ENCODE measurements around the gene POGK. TPM values are rescaled to one million over a fixed set of nuclear protein-coding genes. Genes with fewer than 3 reads are reported as not detected.
"Not testable (repeated sequence)": the region's sequence is repeated elsewhere in the genome, so short reads cannot be mapped to it uniquely, and the experiment has no call there.

POGK gene
- polyA plus RNA-seq, 3 donors = 10.6 to 13.0 (median 10.9) TPM

GRCh38 chr1:166822385-166822784 is 16.9 kb upstream of the POGK start:
- no peaks in the 10 kb centered on the region for H3K79me2 ChIP-seq (ENCODE audit: insufficient read depth, low read length)
- no peak overlapping the region for H3K4me2 ChIP-seq (replicated peaks; ENCODE audit: extremely low read depth, low read length, poor library complexity, severe bottlenecking)
- Mint-ChIP-seq H3K27me3 (ENCODE audit: low read depth in 3 of 3) (peaks cover 1 to 2% (median 2%) of the 10 kb centered on the region in 3 donors), H3K36me3 (no peaks in the 10 kb centered on the region), H3K4me3 (no peak overlapping the region), H3K9me3 (peaks cover 10 to 25% (median 19%) of the 10 kb centered on the region in 7 donors), H3K27ac (no peak overlapping the region), H3K4me1 (no peaks in the 10 kb centered on the region)
- TF ChIP-seq CTCF (IDR thresholded peaks at IDR 0.05) = peak; percentile 30
- H3K27ac ChIP-seq (ENCODE audit: low read depth in 1 of 2, low read length in 2 of 2) = no peak overlapping the region
- intact Hi-C loops (cut with micrococcal nuclease) = no loop called here
- no peaks in the 10 kb centered on the region for H3K4me1 ChIP-seq (ENCODE audit: control insufficient read depth in 1 of 2, insufficient read depth in 2 of 2, low read length in 2 of 2)
- no peak overlapping the region for H3K4me3 ChIP-seq (replicated peaks in 1 of 3; ENCODE audit: low read depth in 2 of 3, low read length in 3 of 3)
- no peaks in the 10 kb centered on the region for H4K20me1 ChIP-seq (ENCODE audit: insufficient read depth, low read length)
- no peak overlapping the region for H2AFZ ChIP-seq (ENCODE audit: insufficient read depth, low read depth, low read length, poor library complexity, severe bottlenecking)
- DNase-seq = no peak
- H3K36me3 ChIP-seq (replicated peaks in 1 of 2; ENCODE audit: control insufficient read depth in 1 of 2, insufficient read depth in 2 of 2, low read length in 2 of 2) = no peaks in the 10 kb centered on the region
- WGBS (ENCODE audit: insufficient coverage) = 95% methylated on average over 3 of the region's 7 CpGs
- no peaks in the 10 kb centered on the region for H3K27me3 ChIP-seq (ENCODE audit: control insufficient read depth in 2 of 2, insufficient read depth in 2 of 2, low read length in 2 of 2)
- H3K9ac ChIP-seq (ENCODE audit: insufficient read depth, low read length, poor library complexity, severe bottlenecking) = no peak overlapping the region
- peaks cover 0 to 18% of the 10 kb centered on the region in 2 donors for H3K9me3 ChIP-seq (replicated peaks in 1 of 2; ENCODE audit: control insufficient read depth in 1 of 2, insufficient read depth in 1 of 2, low read length in 2 of 2)

DNA sequence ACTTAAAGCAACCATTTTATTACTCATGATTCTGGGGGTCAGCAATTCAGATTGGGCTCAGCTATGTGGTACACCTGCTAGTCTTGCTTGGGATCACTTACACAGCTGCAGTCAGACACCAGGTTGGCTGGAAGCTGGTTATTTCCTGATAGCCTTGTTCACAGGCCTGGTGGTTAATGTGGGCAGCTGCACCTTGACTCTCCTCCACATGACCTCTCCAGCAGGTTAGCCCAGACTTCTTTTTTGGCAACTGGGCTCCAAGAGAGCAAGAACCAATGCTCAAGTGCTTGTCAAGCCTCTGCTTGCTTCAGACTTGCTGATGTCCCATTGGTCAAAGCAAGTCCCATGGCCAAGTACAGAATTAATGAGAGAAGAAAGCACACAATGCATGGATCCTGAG is 11.8 kb upstream of the POGK start:
- Histone ChIP-seq H3K4me3 (replicated peaks in 1 of 3; ENCODE audit: low read depth in 2 of 3, low read length in 3 of 3) (no peak overlapping the region), H2AFZ (ENCODE audit: insufficient read depth, low read depth, low read length, poor library complexity, severe bottlenecking) (no peak overlapping the region), H3K4me2 (replicated peaks; ENCODE audit: extremely low read depth, low read length, poor library complexity, severe bottlenecking) (no peak overlapping the region), H4K20me1 (ENCODE audit: insufficient read depth, low read length) (no peaks in the 10 kb centered on the region), H3K79me2 (ENCODE audit: insufficient read depth, low read length) (no peaks in the 10 kb centered on the region), H3K27me3 (ENCODE audit: control insufficient read depth in 2 of 2, insufficient read depth in 2 of 2, low read length in 2 of 2) (peaks cover 0 to 2% of the 10 kb centered on the region in 2 donors), H3K36me3 (replicated peaks in 1 of 2; ENCODE audit: control insufficient read depth in 1 of 2, insufficient read depth in 2 of 2, low read length in 2 of 2) (no peaks in the 10 kb centered on the region), H3K9ac (ENCODE audit: insufficient read depth, low read length, poor library complexity, severe bottlenecking) (no peak overlapping the region), H3K9me3 (replicated peaks in 1 of 2; ENCODE audit: control insufficient read depth in 1 of 2, insufficient read depth in 1 of 2, low read length in 2 of 2) (peaks cover 19 to 30% of the 10 kb centered on the region in 2 donors), H3K4me1 (ENCODE audit: control insufficient read depth in 1 of 2, insufficient read depth in 2 of 2, low read length in 2 of 2) (no peaks in the 10 kb centered on the region), H3K27ac (ENCODE audit: low read depth in 1 of 2, low read length in 2 of 2) (no peak overlapping the region)
- TF ChIP-seq CTCF (IDR thresholded peaks at IDR 0.05) = no peak
- intact Hi-C loops (cut with micrococcal nuclease) = no loop called here
- DNase-seq = no peak
- H3K36me3 Mint-ChIP-seq = no peaks in the 10 kb centered on the region
- H3K4me3 Mint-ChIP-seq = no peak overlapping the region
- peaks cover 10 to 39% (median 32%) of the 10 kb centered on the region in 7 donors for H3K9me3 Mint-ChIP-seq
- H3K27ac Mint-ChIP-seq = no peak overlapping the region
- H3K4me1 Mint-ChIP-seq = no peaks in the 10 kb centered on the region
- peaks cover 0 to 2% (median 0%) of the 10 kb centered on the region in 3 donors for H3K27me3 Mint-ChIP-seq (ENCODE audit: low read depth in 3 of 3)

DNA sequence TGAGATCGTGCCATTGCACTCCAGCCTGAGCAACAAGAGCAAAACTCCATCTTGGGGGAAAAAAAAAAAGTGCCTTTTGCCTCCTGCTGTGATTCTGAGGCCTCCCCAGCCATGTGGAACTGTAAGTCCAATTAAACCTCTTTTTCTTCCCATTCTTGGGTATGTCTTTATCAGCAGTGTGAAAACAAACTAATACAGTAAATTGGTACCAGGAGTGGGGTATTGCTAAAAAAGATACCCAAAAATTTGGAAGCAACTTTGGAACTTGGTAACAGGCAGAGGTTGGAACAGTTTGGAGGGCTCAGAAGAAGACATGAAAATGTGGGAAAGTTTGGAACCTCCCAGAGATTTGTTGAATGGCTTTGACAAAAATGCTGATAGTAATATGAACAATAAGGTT is 9.5 kb upstream of the POGK start:
- H3K27me3 Mint-ChIP-seq (ENCODE audit: low read depth in 3 of 3); H3K36me3 ChIP-seq (replicated peaks in 1 of 2; ENCODE audit: control insufficient read depth in 1 of 2, insufficient read depth in 2 of 2, low read length in 2 of 2); H3K27ac Mint-ChIP-seq; intact Hi-C loops (cut with micrococcal nuclease); H4K20me1 ChIP-seq (ENCODE audit: insufficient read depth, low read length); H3K4me1 Mint-ChIP-seq; H3K27me3 ChIP-seq (ENCODE audit: control insufficient read depth in 2 of 2, insufficient read depth in 2 of 2, low read length in 2 of 2); DNase-seq; H3K79me2 ChIP-seq (ENCODE audit: insufficient read depth, low read length); H2AFZ ChIP-seq (ENCODE audit: insufficient read depth, low read depth, low read length, poor library complexity, severe bottlenecking); H3K36me3 Mint-ChIP-seq; H3K4me1 ChIP-seq (ENCODE audit: control insufficient read depth in 1 of 2, insufficient read depth in 2 of 2, low read length in 2 of 2); H3K4me2 ChIP-seq (replicated peaks; ENCODE audit: extremely low read depth, low read length, poor library complexity, severe bottlenecking); H3K4me3 ChIP-seq (replicated peaks in 1 of 3; ENCODE audit: low read depth in 2 of 3, low read length in 3 of 3); H3K9ac ChIP-seq (ENCODE audit: insufficient read depth, low read length, poor library complexity, severe bottlenecking); H3K4me3 Mint-ChIP-seq; H3K27ac ChIP-seq (ENCODE audit: low read depth in 1 of 2, low read length in 2 of 2): not testable (repeated sequence)
- peaks cover 10 to 32% (median 30%) of the 10 kb centered on the region in 7 donors for H3K9me3 Mint-ChIP-seq
- peaks cover 19 to 27% of the 10 kb centered on the region in 2 donors for H3K9me3 ChIP-seq (replicated peaks in 1 of 2; ENCODE audit: control insufficient read depth in 1 of 2, insufficient read depth in 1 of 2, low read length in 2 of 2)
- 63% methylated on average over 1 of the region's 1 CpG for WGBS (ENCODE audit: insufficient coverage)

Measured in CD14-positive monocyte (primary cell).